Measurements from ENCODE around the gene UGT1A4.

Gene UGT1A4

DNA sequence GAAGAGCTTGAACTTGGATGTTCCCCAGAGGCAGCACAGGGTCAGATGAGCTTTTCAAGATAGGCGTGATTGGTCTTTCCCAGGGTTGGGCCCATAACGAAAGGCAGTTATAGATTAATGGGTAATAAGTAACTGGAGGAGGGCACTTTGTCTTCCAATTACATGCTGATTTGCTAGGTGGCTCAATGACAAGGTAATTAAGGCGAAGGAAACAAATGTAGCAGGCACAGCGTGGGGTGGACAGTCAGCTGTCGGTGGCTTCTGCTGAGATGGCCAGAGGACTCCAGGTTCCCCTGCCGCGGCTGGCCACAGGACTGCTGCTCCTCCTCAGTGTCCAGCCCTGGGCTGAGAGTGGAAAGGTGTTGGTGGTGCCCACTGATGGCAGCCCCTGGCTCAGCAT, at the start of gene UGT1A4:
Gene UGT1A4 (plus strand): TSS at position 185 of the 400 bp plus-strand sequence. CDS start 85 bp downstream, at position 270.
- no peak for TF ChIP-seq ZNF274 (IDR thresholded peaks at IDR 0.05; ENCODE audit: low read depth, low read length)
- no peak within 1 kb of the TSS for H3K4me3 ChIP-seq (ENCODE audit: low read length)

DNA sequence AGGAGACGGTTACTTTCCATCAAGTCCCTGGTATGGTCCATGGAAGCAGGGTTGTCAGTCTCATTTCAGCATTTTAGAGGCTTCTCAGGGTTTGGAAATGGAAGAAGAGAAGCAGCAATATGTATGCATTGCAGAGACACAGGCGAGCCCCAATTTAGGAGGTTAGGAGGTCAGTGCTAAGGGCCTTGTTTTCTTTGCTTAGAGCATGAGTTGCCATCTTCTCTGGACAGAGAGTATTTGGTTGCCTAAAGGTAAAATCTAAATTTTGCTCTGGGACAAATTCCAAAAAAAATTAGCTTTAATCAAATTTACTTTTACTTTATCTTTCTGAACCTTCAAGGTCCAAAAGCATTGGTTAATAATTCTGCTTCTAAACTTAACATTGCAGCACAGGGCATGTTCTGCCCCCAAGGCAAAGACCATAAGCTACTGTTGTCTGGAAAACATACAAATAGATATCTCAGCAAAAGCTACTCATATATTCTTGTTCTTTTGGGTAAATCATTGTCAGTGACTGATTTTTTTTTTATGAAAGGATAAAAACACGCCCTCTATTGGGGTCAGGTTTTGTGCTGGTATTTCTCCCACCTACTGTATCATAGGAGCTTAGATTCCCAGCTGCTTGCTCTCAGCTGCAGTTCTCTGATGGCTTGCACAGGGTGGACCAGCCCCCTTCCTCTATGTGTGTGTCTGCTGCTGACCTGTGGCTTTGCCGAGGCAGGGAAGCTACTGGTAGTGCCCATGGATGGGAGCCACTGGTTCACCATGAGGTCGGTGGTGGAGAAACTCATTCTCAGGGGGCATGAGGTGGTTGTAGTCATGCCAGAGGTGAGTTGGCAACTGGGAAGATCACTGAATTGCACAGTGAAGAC, 47.0 kb upstream of the UGT1A4 start, which contains the start of gene UGT1A9:
Gene UGT1A9 (plus strand): TSS at position 609 of the 872 bp plus-strand sequence. CDS start 37 bp downstream, at position 646.
- no peak for TF ChIP-seq ZNF274 (IDR thresholded peaks at IDR 0.05; ENCODE audit: low read depth, low read length)
- H3K4me3 ChIP-seq (ENCODE audit: low read length): no peak within 1 kb of the TSS

DNA sequence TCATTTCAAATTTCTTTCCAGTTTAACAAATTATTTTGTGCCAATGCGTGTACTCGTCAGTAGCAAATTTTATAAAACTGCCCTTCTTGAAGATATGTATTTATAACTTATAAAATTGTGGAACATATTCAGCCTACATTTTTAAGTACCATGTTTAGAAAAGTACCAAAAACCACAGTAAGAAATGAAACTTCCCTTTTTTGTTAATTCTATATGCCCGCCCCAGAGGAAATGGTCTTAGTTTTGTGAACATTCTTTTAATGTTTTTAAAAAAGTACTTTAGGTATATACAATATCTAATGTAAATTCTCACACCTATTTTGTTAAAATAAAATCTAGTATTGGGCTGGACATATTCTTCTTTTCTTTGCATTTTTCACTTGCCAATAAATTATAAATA, 45.6 kb upstream of the UGT1A4 start:
- no peak for TF ChIP-seq ZNF274 (IDR thresholded peaks at IDR 0.05; ENCODE audit: low read depth, low read length)
- no peak overlapping the region for H3K4me3 ChIP-seq (ENCODE audit: low read length)

DNA sequence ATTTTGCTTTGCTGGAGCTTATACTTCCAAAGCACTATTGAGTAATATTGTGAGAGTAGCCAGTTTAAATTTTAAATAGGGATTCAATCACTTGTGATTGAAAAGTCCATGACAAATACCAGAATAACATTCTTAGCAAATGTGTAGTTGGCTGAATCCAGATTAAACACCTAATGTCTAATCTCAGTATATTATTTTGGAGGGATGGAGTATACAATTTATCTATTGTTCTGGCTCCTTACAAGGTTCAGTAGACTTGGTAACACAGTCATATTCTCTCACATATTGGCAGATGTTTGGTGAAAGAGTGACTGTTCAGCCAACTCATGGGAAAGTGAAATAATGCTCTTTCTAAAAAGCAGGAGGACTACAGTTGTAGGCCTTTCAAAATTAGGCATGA, 44.6 kb upstream of the UGT1A4 start:
- H3K4me3 ChIP-seq (ENCODE audit: low read length): no peak overlapping the region
- TF ChIP-seq ZNF274 (IDR thresholded peaks at IDR 0.05; ENCODE audit: low read depth, low read length): no peak

DNA sequence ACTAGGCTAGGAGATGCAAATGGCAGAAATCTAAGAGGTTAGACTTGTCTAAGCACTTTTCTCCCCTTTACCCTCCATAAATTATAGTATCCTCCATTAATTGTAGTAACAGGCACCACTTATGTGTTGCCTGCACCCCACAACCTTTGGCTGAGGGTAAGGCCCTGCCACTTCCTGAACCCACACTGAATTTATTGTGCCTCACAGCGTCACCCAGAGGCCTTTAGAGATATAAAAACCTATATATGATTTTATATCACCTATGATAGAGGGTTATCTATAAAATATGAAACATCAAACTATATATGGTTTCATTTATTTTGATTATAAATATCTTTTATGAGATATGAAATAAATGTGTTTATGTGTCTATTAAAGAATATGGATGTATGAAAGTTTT, 44.2 kb upstream of the UGT1A4 start:
- no peak overlapping the region for H3K4me3 ChIP-seq (ENCODE audit: low read length)
- no peak for TF ChIP-seq ZNF274 (IDR thresholded peaks at IDR 0.05; ENCODE audit: low read depth, low read length)

DNA sequence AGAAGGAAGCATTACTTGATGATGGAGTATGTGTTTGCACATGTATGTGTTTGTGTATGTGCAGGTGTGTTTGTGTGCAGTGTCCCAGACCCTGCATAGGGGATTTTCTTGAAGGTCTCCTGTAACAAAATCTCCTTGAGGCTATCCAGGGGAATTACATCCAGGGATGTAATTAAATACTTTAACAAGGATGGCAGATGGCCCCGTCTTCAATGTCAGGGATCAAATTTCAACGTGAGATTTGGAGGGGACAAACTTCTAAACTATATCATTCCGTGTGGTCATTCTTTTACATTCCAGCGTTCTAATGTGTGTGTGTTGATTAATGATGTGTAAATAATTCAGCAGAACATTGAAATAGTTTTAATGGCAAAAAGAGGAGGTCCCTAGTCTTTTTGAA, 43.5 kb upstream of the UGT1A4 start:
- no peak overlapping the region for H3K4me3 ChIP-seq (ENCODE audit: low read length)
- no peak for TF ChIP-seq ZNF274 (IDR thresholded peaks at IDR 0.05; ENCODE audit: low read depth, low read length)

DNA sequence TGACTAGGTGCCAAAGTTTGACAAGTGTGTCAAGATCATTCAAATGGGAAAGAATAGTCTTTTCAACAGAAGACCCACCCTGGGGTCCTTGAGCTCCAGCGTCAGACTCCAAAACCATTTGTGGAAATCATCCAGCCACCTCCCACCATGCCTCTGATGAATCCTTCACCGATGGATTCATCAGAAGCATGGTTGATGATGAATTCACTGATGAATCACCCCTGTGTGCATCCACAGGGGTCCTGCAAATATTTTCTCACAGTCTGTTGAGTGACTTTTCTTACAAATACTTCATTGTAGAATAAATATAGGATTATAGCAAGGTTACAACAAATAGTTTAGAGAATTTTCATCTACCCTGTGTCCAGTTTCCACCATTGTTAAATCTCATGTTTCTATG, 42.5 kb upstream of the UGT1A4 start:
- no peak for TF ChIP-seq ZNF274 (IDR thresholded peaks at IDR 0.05; ENCODE audit: low read depth, low read length)
- H3K4me3 ChIP-seq (ENCODE audit: low read length): no peak overlapping the region

DNA sequence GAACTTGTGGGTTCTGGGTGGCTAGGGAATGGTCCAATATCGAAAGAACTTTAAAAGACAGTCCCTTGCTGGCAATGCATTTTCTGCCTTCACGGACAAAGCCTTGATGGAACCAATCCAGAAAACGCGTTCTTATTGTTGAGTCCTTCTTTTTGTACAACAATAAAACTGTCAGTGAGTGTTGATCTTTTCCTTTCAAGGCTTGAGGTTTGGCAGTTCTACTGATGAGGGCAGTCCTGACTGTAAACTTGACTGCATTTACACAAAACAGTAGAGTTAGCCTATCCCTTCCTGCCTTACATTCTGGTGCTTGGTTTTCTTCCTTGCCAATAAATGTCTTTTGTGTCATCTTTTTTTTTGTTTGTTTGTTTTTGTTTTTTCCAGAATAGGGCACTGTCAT, 39.3 kb upstream of the UGT1A4 start:
- no peak overlapping the region for H3K4me3 ChIP-seq (ENCODE audit: low read length)
- TF ChIP-seq ZNF274 (IDR thresholded peaks at IDR 0.05; ENCODE audit: low read depth, low read length): no peak

DNA sequence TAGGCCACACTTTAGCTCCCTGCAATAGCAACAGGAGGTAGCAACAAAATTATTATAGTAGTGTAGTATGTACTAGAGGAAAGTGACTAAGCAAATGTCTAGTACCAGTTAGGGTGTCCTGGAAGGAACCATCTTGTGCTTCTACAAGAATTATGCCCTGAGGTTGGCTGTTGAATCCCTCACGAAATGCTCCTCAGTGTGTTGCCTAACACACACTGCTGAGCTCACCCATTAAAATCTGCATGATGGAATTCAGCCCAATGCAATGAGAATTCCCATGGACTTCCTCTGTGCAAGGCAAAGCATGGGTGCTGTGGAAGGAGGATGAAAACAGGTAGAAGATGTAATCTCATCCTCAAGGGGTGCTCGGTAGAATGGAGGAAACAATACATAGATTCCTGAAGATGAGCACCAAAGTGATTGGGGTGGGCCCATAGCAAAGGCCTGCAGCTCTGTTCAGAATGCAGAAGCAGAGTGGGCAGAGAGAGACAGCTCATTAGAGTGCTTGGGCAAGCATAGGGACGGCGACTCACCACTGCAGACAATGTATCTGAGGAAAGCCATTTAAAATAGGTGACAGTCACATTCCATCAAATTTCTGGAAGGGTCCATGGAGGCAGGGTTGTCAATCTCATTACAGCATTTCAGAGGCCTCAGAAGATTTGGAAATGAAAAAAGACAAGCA, 38.0 kb upstream of the UGT1A4 start:
- no peak overlapping the region for H3K4me3 ChIP-seq (ENCODE audit: low read length)
- no peak for TF ChIP-seq ZNF274 (IDR thresholded peaks at IDR 0.05; ENCODE audit: low read depth, low read length)

DNA sequence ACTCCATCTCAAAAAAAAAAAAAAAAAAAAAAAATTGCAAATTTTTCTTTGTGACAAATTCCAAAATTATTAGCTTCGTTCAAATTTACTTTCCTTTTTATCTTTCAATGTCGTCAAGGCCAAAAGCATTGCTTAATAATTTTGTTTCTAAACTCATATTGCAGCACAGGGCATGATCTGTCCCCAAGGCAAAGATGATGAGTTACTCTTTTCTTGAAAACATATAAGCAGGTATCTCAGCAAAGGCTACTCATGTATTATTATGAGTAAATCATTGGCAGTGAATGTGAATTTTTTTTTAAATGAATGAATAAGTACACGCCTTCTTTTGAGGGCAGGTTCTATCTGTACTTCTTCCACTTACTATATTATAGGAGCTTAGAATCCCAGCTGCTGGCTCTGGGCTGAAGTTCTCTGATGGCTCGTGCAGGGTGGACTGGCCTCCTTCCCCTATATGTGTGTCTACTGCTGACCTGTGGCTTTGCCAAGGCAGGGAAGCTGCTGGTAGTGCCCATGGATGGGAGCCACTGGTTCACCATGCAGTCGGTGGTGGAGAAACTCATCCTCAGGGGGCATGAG, 36.9 kb upstream of the UGT1A4 start, which contains the start of gene UGT1A7:
Gene UGT1A7 (plus strand): TSS at position 381 of the 579 bp plus-strand sequence. CDS start 37 bp downstream, at position 418.
- no peak within 1 kb of the TSS for H3K4me3 ChIP-seq (ENCODE audit: low read length)
- TF ChIP-seq ZNF274 (IDR thresholded peaks at IDR 0.05; ENCODE audit: low read depth, low read length): no peak

DNA sequence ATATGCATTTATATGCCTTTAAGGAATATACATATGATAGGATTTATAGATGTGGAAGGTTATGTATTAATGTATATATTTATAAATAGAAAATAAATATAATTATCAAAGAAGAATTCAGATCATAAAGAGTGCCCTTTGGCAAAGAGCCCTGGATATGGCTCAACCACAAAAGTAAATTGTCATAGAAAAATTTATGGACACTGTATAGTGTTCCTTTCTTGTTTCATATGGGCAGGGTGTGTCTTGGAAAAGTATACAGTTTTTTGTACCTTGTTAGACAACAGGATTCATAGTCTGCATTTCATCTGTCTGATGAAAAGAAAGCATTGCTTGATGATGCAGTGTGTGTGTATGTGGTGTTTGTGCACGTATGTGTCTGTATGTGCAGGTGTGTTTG, 33.9 kb upstream of the UGT1A4 start:
- no peak for TF ChIP-seq ZNF274 (IDR thresholded peaks at IDR 0.05; ENCODE audit: low read depth, low read length)
- no peak overlapping the region for H3K4me3 ChIP-seq (ENCODE audit: low read length)

DNA sequence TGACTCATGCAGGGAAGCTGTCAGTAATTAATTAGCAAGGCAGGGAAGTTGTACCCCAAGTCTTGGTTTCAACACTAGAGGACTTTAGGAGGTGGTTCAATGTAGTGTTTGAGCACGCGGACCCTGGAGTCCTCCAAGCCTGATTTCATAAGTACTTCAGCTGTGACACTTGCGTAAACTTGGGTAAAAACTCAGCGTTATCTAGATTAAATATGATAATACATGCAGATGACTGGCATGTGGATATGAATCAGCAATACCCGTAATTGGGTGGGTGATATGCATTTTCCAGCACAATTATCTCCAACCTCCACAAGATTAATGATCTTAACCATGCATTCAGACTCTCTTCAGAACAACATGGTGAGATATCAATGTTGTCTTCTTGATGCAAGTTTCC, 31.6 kb upstream of the UGT1A4 start:
- H3K4me3 ChIP-seq (ENCODE audit: low read length): no peak overlapping the region
- no peak for TF ChIP-seq ZNF274 (IDR thresholded peaks at IDR 0.05; ENCODE audit: low read depth, low read length)

DNA sequence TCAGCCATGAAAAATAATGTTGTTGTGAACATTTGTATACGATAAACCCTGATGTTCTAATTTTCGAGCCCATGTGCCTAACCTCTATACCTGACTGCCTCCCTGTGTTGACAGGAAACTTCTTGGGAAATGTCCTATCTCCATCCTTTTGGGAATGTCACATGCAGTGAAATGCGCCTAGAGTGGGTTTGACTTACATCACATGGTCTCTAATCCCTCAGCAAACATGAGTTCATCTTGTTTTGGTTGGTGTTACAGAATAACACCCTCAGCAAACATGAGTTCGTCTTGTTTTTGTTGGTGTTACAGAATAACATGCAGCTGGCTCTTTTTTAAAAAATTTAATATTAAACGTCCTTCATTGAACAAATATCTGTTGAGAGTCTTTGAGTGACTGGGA, 30.2 kb upstream of the UGT1A4 start:
- no peak for TF ChIP-seq ZNF274 (IDR thresholded peaks at IDR 0.05; ENCODE audit: low read depth, low read length)
- H3K4me3 ChIP-seq (ENCODE audit: low read length): no peak overlapping the region

DNA sequence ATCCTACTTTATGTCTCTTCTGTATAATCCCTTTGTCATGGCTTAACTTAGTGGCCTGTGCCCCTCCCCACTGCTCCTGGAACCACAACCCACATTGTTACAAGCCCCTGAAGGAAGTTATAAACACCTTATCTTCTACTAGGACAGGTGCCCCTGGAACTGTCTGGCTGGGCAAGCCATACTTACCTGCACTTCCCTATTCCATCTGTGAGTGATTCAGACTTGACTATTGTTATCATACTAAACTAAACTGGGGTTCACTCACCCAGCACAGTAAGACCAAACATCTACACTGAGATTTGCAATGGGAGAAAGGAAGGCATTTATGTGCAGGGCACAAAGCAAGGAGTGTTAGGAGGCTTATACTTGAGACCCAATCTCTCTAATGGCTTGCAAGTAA, 29.5 kb upstream of the UGT1A4 start:
- no peak for TF ChIP-seq ZNF274 (IDR thresholded peaks at IDR 0.05; ENCODE audit: low read depth, low read length)
- no peak overlapping the region for H3K4me3 ChIP-seq (ENCODE audit: low read length)

DNA sequence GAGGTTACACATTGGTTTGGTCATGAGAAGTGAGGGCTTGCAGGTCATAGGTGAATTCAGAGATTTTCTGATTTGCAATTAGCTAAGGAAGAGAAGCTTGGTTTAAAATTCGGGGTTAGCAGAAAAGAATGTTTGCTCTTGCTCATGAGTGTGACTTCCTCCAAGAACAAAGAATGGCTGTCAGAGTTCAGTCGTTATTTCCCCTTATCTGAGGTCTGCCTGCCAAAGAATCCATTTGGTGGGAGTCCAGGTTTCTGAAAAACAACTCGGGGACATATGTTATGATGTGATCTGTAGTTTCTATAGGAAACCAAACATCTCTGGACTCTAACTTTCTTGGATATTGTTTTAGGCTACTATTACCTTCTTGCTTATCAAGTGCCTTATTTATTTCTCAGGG, 29.0 kb upstream of the UGT1A4 start:
- H3K4me3 ChIP-seq (ENCODE audit: low read length): no peak overlapping the region
- no peak for TF ChIP-seq ZNF274 (IDR thresholded peaks at IDR 0.05; ENCODE audit: low read depth, low read length)
